Stimulated activated CD4-positive, alpha-beta T cell treated with anti-CD3 and anti-CD28 coated beads, Interleukin-2, amount 100 ng/mL, for 48 hours (primary cell): Measurements from ENCODE around the gene NME3.

Experiments used
- DNase-seq, 2 donors: peaks; one replicate each; pipeline ENCODE4 v3.0.0-alpha.2; 2020

Gene NME3

GRCh38 chr16:1721372-1721771, 50.0 kb downstream of the NME3 start:
- DNase-seq = no peak
